ENCODE data around the gene KIF18A. TPM values are rescaled to one million over a fixed set of nuclear protein-coding genes. Genes with fewer than 3 reads are reported as not detected.

The KIF18A gene
- total and polyA plus RNA-seq, 2 of the 13 experiments (the other 11 are each of a cell fraction or from before 2014, with no cell fraction given) = 3.4 to 14.4 TPM

- TF ChIP-seq ZBTB33 (CRISPR knock-in tag; IDR thresholded peaks at IDR 0.05) = peak; percentile 69; the same call in 1 of the 2 replicates
- no peak for TF ChIP-seq MAZ (IDR thresholded peaks at IDR 0.05; ENCODE audit: borderline replicate concordance, low read depth, low read length)
- TF ChIP-seq MAZ (CRISPR knock-in tag; IDR thresholded peaks at IDR 0.05; ENCODE audit: low read depth) = peak; percentile 75
- TF ChIP-seq PTBP1 (IDR thresholded peaks at IDR 0.05; ENCODE audit: low read depth, low read length, poor library complexity, severe bottlenecking) = no peak
- no peak for TF ChIP-seq ZNF383 (CRISPR knock-in tag; IDR thresholded peaks at IDR 0.05; ENCODE audit: borderline replicate concordance)
- TF ChIP-seq ZNF557 (CRISPR knock-in tag; IDR thresholded peaks at IDR 0.05) = peak; percentile 95
- peak; percentile 69 for TF ChIP-seq ZNF709 (CRISPR knock-in tag; IDR thresholded peaks at IDR 0.05)
- TF ChIP-seq ZNF589 (CRISPR knock-in tag; conservative IDR thresholded peaks at IDR 0.05) = 0 out of 2 replicates have a peak, but pooled peaks have one; percentile 32
- peak; percentile 88 for TF ChIP-seq SRY (CRISPR knock-in tag; IDR thresholded peaks at IDR 0.05)
- TF ChIP-seq MAFK (conservative IDR thresholded peaks at IDR 0.05 in 1 of 2, IDR thresholded peaks at IDR 0.05 in 1 of 2; ENCODE audit: low read length in 2 of 2) = no peak
- TF ChIP-seq IRF2 (CRISPR knock-in tag; IDR thresholded peaks at IDR 0.05) = peak; percentile 99
- 0 out of 2 replicates have a peak, but pooled peaks have one; percentile 78 for TF ChIP-seq CENPBD1 (CRISPR knock-in tag; IDR thresholded peaks at IDR 0.05; ENCODE audit: borderline replicate concordance, low read depth)
- TF ChIP-seq ZBTB7B (CRISPR knock-in tag; IDR thresholded peaks at IDR 0.05) = peak; percentile 90
- no peak for TF ChIP-seq DNMT3B (CRISPR knock-in tag; conservative IDR thresholded peaks at IDR 0.05)
- peak; percentile 91 for TF ChIP-seq ZNF792 (CRISPR knock-in tag; IDR thresholded peaks at IDR 0.05)
- 0 out of 2 replicates have a peak, but pooled peaks have one; percentile 80 for TF ChIP-seq FOXO4 (CRISPR knock-in tag; conservative IDR thresholded peaks at IDR 0.05)
- TF ChIP-seq U2AF2 (IDR thresholded peaks at IDR 0.05; ENCODE audit: low read depth, low read length) = no peak
- peak; percentile 100 for TF ChIP-seq KMT2A (CRISPR knock-in tag; IDR thresholded peaks at IDR 0.05)
- peak; percentile 100 for TF ChIP-seq KAT7 (CRISPR knock-in tag; IDR thresholded peaks at IDR 0.05; ENCODE audit: borderline replicate concordance)
- TF ChIP-seq NR2F1 (CRISPR knock-in tag; IDR thresholded peaks at IDR 0.05) = peak; percentile 23 to 25; a peak in 1 of 4 replicates
- TF ChIP-seq ZSCAN30 (CRISPR knock-in tag; IDR thresholded peaks at IDR 0.05) = 0 out of 2 replicates have a peak, but pooled peaks have one; percentile 53
- no peak for TF ChIP-seq MAFG (CRISPR knock-in tag; IDR thresholded peaks at IDR 0.05)
- TF ChIP-seq TOPORS (CRISPR knock-in tag; IDR thresholded peaks at IDR 0.05) = peak; percentile 45; the same call in 1 of the 2 replicates
- peak; percentile 73; the same call in 1 of the 2 replicates for TF ChIP-seq EHMT2 (IDR thresholded peaks at IDR 0.05; ENCODE audit: borderline replicate concordance, low read depth, low read length)
- TF ChIP-seq ZNF333 (CRISPR knock-in tag; IDR thresholded peaks at IDR 0.05; ENCODE audit: borderline replicate concordance) = peak; percentile 94; the same call in 1 of the 2 replicates
- TF ChIP-seq ATF4 (CRISPR knock-in tag; IDR thresholded peaks at IDR 0.05) = no peak
Measured at GRCh38 chr11:28110108-28110820, 2.3 kb upstream of the KIF18A start (continued).
